Breast epithelium (tissue), 3 donors: ENCODE results near the gene DCUN1D4.

ENCODE experiments used
- CTCF ChIP-seq, 3 donors: fragments of 450-650 bp; IDR thresholded peaks; one replicate each; pipeline ENCODE4 v1.5.1; 2016 to 2017; ENCODE audit warnings: antibody characterized with exemption in 3 of 3, mild to moderate bottlenecking in 3 of 3, moderate library complexity in 3 of 3
- POLR2A ChIP-seq: fragments of 450-650 bp; IDR thresholded peaks from one replicate; pipeline ENCODE4 v1.6.1; 2016; ENCODE audit warnings: antibody characterized with exemption, mild to moderate bottlenecking, moderate library complexity
- POLR2AphosphoS5 ChIP-seq, 3 donors: sonication (generic); formaldehyde crosslinking; IDR thresholded peaks; one replicate each; pipeline ENCODE4 v1.6.1; 2017; ENCODE audit warnings: antibody characterized with exemption in 3 of 3

GRCh38 chr4:51855751-51856150 is 12.8 kb downstream of the DCUN1D4 start:
- TF ChIP-seq CTCF (IDR thresholded peaks at IDR 0.05) (no peak), POLR2A (no peak), POLR2AphosphoS5 (IDR thresholded peaks at IDR 0.05) (no peak)
